22Rv1 (cell line): ENCODE measurements around the gene PLXDC2.

Source experiments
- CTCF ChIP-seq: fragments of 450-650 bp; IDR thresholded peaks from 2 replicates; pipeline ENCODE4 v1.5.1; 2017; ENCODE audit warnings: mild to moderate bottlenecking
- ZFX ChIP-seq: fragments of 450-650 bp; IDR thresholded peaks from 2 replicates; pipeline ENCODE4 v1.6.1; 2017; ENCODE audit warnings: antibody characterized with exemption, borderline replicate concordance

GRCh38 chr10:20048161-20048560 lies 231.9 kb downstream of the PLXDC2 start:
- TF ChIP-seq CTCF (no peak), ZFX (no peak)
